H1 (cell line): ENCODE measurements around the gene CTXN1. TPM values are rescaled to one million over a fixed set of nuclear protein-coding genes. Genes with fewer than 3 reads are reported as not detected.

Experiments
- CTCF ChIA-PET: fragments of 300-600 bp; sonication (Branson Sonifier 250); formaldehyde crosslinking; loops from one replicate; lab custom pipeline; 2021; ENCODE audit not compliant: partially characterized antibody; lab: Charles Lee
- POLR2A ChIA-PET: fragments of 300-600 bp; sonication (Branson Sonifier 250); formaldehyde crosslinking; loops from one replicate; lab custom pipeline; 2021; ENCODE audit warnings: inconsistent platforms; ENCODE audit not compliant: partially characterized antibody; lab: Charles Lee
- DNase-seq, 2 experiments: peaks; one replicate each; pipeline versions ENCODE4 v3.0.0 to v3.0.0-alpha.2; 2010 to 2022; ENCODE audit warnings: low spot score in 2 of 2, low read depth in 1 of 2, mixed read lengths in 1 of 2
- FAIRE-seq: peaks from 2 replicates; lab custom pipeline; 2011; peaks lifted over from hg19 to GRCh38; lab: Jason Lieb, UNC
- H2AFZ ChIP-seq: 2 replicates; pipeline ENCODE4 v1.8.1; 2012; ENCODE audit warnings: low read length, inconsistent platforms
- H2AK5ac ChIP-seq: 2 replicates; pipeline ENCODE4 v1.6.1; 2013; ENCODE audit warnings: low read depth, low read length
- H2BK120ac ChIP-seq: replicated peaks from 2 replicates; pipeline ENCODE3; 2013; ENCODE audit warnings: low read depth, low read length, inconsistent platforms
- H2BK12ac ChIP-seq: 2 replicates; pipeline ENCODE4 v1.6.1; 2013; ENCODE audit warnings: low read depth, low read length
- H2BK15ac ChIP-seq: 2 replicates; pipeline ENCODE4 v1.6.1; 2013; ENCODE audit warnings: low read length
- H2BK20ac ChIP-seq: 2 replicates; pipeline ENCODE4 v1.6.1; 2013; ENCODE audit warnings: low read length
- H2BK5ac ChIP-seq: 2 replicates; pipeline ENCODE4 v1.6.1; 2013; ENCODE audit warnings: low read depth, low read length
- H3K14ac ChIP-seq: 2 replicates; pipeline ENCODE4 v1.6.1; 2013; ENCODE audit warnings: inconsistent platforms; ENCODE audit not compliant: insufficient read length
- H3K18ac ChIP-seq: 2 replicates; pipeline ENCODE4 v1.6.1; 2013; ENCODE audit warnings: low read length; ENCODE audit errors: extremely low read depth
- H3K23ac ChIP-seq: 2 replicates; pipeline ENCODE4 v1.6.1; 2013; ENCODE audit warnings: inconsistent platforms; ENCODE audit not compliant: insufficient read length
- H3K23me2 ChIP-seq: 2 replicates; pipeline ENCODE4 v1.6.1; 2013; ENCODE audit warnings: low read depth, low read length
- H3K27ac ChIP-seq: 2 replicates; pipeline ENCODE4 v1.6.1; 2011; ENCODE audit warnings: low read depth, low read length, inconsistent platforms
- H3K27me3 ChIP-seq, 4 experiments: replicated peaks in 1 of 4; 1 replicate in 1 of 4; 2 replicates in 3 of 4; pipeline versions ENCODE4 v1.6.1 to v1.8.1; 2011 to 2013; ENCODE audit warnings: low read length in 3 of 4, mild to moderate bottlenecking in 3 of 4, inconsistent platforms in 2 of 4, mixed read lengths in 2 of 4, moderate library complexity in 1 of 4; ENCODE audit not compliant: control insufficient read depth in 3 of 4, insufficient read depth in 3 of 4; ENCODE audit errors: extremely low read depth in 1 of 4
- H3K36me3 ChIP-seq, 4 experiments: 2 replicates each; pipeline versions ENCODE4 v1.6.1 to v1.8.1; 2011 to 2013; ENCODE audit warnings: mild to moderate bottlenecking in 4 of 4, low read length in 3 of 4, moderate library complexity in 2 of 4, control low read depth in 1 of 4, inconsistent platforms in 1 of 4; ENCODE audit not compliant: insufficient read depth in 4 of 4, control insufficient read depth in 2 of 4
- H3K4ac ChIP-seq: replicated peaks from 2 replicates; pipeline ENCODE3; 2013; ENCODE audit warnings: low read length, low read depth, mixed read lengths, inconsistent platforms; ENCODE audit not compliant: insufficient read length
- H3K4me1 ChIP-seq, 4 experiments: replicated peaks in 1 of 4; 1 replicate in 1 of 4; 2 replicates in 3 of 4; pipeline versions ENCODE4 v1.6.1 to v1.8.1; 2011 to 2013; ENCODE audit warnings: low read length in 3 of 4, inconsistent platforms in 2 of 4, mixed read lengths in 1 of 4; ENCODE audit not compliant: insufficient read depth in 4 of 4, control insufficient read depth in 3 of 4
- H3K4me2 ChIP-seq, 2 experiments: 2 replicates each; pipeline versions ENCODE4 v1.6.1 to v1.8.1; 2011 to 2013; ENCODE audit warnings: low read depth in 2 of 2, low read length in 2 of 2, control low read depth in 1 of 2, inconsistent platforms in 1 of 2, mild to moderate bottlenecking in 1 of 2; ENCODE audit not compliant: insufficient read depth in 1 of 2
- H3K4me3 ChIP-seq, 4 experiments: fragments of 200-600, 300-600 bp in 1 of 4; sonication (generic), shearing (Covaris generic), sonication (Bioruptor Twin) in 1 of 4; 2 replicates each; pipeline versions ENCODE4 v1.5.1 to v1.8.1; 2011 to 2016; ENCODE audit warnings: low read length in 4 of 4, low read depth in 3 of 4, control low read depth in 2 of 4, inconsistent platforms in 2 of 4, mild to moderate bottlenecking in 2 of 4, mixed read lengths in 1 of 4, moderate library complexity in 1 of 4; ENCODE audit not compliant: insufficient read depth in 2 of 4; ENCODE audit errors: extremely low read depth in 1 of 4
- H3K56ac ChIP-seq: replicated peaks from 2 replicates; pipeline ENCODE3; 2013; ENCODE audit warnings: low read depth, mild to moderate bottlenecking, mixed read lengths, low read length, inconsistent platforms; ENCODE audit not compliant: insufficient read length
- H3K79me1 ChIP-seq: 2 replicates; pipeline ENCODE4 v1.6.1; 2013; ENCODE audit warnings: low read depth, low read length, control low read depth
- H3K79me2 ChIP-seq, 2 experiments: 2 replicates each; pipeline versions ENCODE4 v1.6.1 to v1.8.1; 2012 to 2013; ENCODE audit warnings: low read length in 2 of 2, mild to moderate bottlenecking in 2 of 2, inconsistent platforms in 1 of 2; ENCODE audit not compliant: insufficient read depth in 2 of 2, control insufficient read depth in 1 of 2
- H3K9ac ChIP-seq, 4 experiments: replicated peaks in 1 of 4; 1 replicate in 1 of 4; 2 replicates in 3 of 4; pipeline versions ENCODE4 v1.6.1 to v1.8.1; 2011 to 2013; ENCODE audit warnings: low read depth in 3 of 4, low read length in 3 of 4, control low read depth in 2 of 4, mild to moderate bottlenecking in 2 of 4, moderate library complexity in 2 of 4, inconsistent platforms in 1 of 4; ENCODE audit errors: extremely low read depth in 1 of 4
- H3K9me3 ChIP-seq, 2 experiments: 2 replicates each; pipeline versions ENCODE4 v1.6.1 to v1.8.1; 2012 to 2013; ENCODE audit warnings: mild to moderate bottlenecking in 2 of 2, moderate library complexity in 2 of 2, control low read depth in 1 of 2, inconsistent platforms in 1 of 2, low read depth in 1 of 2, low read length in 1 of 2, mixed read lengths in 1 of 2; ENCODE audit not compliant: insufficient read depth in 2 of 2
- H4K20me1 ChIP-seq, 2 experiments: replicated peaks in 1 of 2; 2 replicates each; pipeline versions ENCODE3 to v1.8.1; 2011 to 2013; ENCODE audit warnings: inconsistent platforms in 2 of 2, low read length in 2 of 2, mild to moderate bottlenecking in 1 of 2; ENCODE audit not compliant: insufficient read depth in 2 of 2, control insufficient read depth in 1 of 2
- H4K5ac ChIP-seq: 2 replicates; pipeline ENCODE4 v1.6.1; 2013; ENCODE audit warnings: low read length, low read depth, mixed read lengths, inconsistent platforms; ENCODE audit not compliant: insufficient read length
- H4K8ac ChIP-seq: 2 replicates; pipeline ENCODE4 v1.8.0; 2013; ENCODE audit warnings: mild to moderate bottlenecking, moderate library complexity, low read length, inconsistent platforms; ENCODE audit not compliant: insufficient read depth; ENCODE audit errors: extremely low read depth
- H4K91ac ChIP-seq: replicated peaks from 2 replicates; pipeline ENCODE3; 2013; ENCODE audit warnings: low read length, mixed read lengths, inconsistent platforms; ENCODE audit not compliant: insufficient read length
- BRCA1 ChIP-seq: IDR thresholded peaks from 2 replicates; pipeline ENCODE4 v1.6.1; 2012; ENCODE audit warnings: low read depth, low read length, improper control_type of control experiment
- CBX5 ChIP-seq: fragments of 300-800, 300-1000 bp; sonication (generic); IDR thresholded peaks from 2 replicates; pipeline ENCODE4 v1.7.1; 2016; ENCODE audit warnings: antibody characterized with exemption, low read length, low read depth
- CHD1 ChIP-seq: IDR thresholded peaks from 2 replicates; pipeline ENCODE4 v1.6.1; 2012; ENCODE audit warnings: low read depth, low read length, improper control_type of control experiment
- EP300 ChIP-seq, 2 experiments: IDR thresholded peaks; 1 replicate in 1 of 2; 2 replicates in 1 of 2; pipeline ENCODE4 v1.6.1; 2011 to 2012; ENCODE audit warnings: low read depth in 2 of 2, low read length in 2 of 2, mild to moderate bottlenecking in 2 of 2, borderline replicate concordance in 1 of 2, inconsistent platforms in 1 of 2, moderate library complexity in 1 of 2
- HDAC6 ChIP-seq: IDR thresholded peaks from one replicate; pipeline ENCODE4 v1.7.1; 2012; ENCODE audit warnings: low read depth, mild to moderate bottlenecking, inconsistent platforms, low read length, moderate library complexity
- JUN ChIP-seq: IDR thresholded peaks from 2 replicates; pipeline ENCODE4 v1.6.1; 2011; ENCODE audit warnings: low read depth, mild to moderate bottlenecking, improper control_type of control experiment, low read length
- KDM5A ChIP-seq: fragments of 200-600 bp; IDR thresholded peaks from 2 replicates; pipeline ENCODE4 v1.7.1; 2012; ENCODE audit warnings: mild to moderate bottlenecking, low read length, inconsistent platforms, mixed read lengths
- SIRT6 ChIP-seq: IDR thresholded peaks from one replicate; pipeline ENCODE4 v1.7.1; 2012; ENCODE audit warnings: low read length, inconsistent platforms
- TAF7 ChIP-seq: optimal IDR thresholded peaks from 2 replicates; pipeline ENCODE3; 2011; ENCODE audit warnings: low read depth, mild to moderate bottlenecking, inconsistent platforms, low read length, moderate library complexity, borderline replicate concordance
- WGBS, 2 experiments: shearing (Covaris generic) in 1 of 2; methylation state at CpG; one replicate each; pipeline versions ENCODE4 v1.1.6 to v1.1.7; 2013 to 2015; ENCODE audit warnings: low lambda C conversion rate in 2 of 2, mixed read lengths in 2 of 2, inconsistent platforms in 1 of 2, low coverage in 1 of 2, missing lambda C conversion rate in 1 of 2; ENCODE audit not compliant: insufficient replicate concordance in 2 of 2, insufficient coverage in 1 of 2, insufficient read length in 1 of 2; ENCODE audit errors: extremely low coverage in 1 of 2, missing lambda C conversion rate in 1 of 2; 5-methylcytosine and 5-hydroxymethylcytosine counted together
- polyA plus RNA-seq, 7 experiments: library from polyadenylated mRNA; depleted of rRNA in 3 of 7; stranded (reverse) in 5 of 7; unstranded in 2 of 7; fragments of >200 nt in 5 of 7; fragments of 200-250 nt in 2 of 7; gene quantifications; 1 replicate in 5 of 7; 2 replicates in 1 of 7; 4 replicates in 1 of 7; pipeline versions ENCODE4 v1.2.1 to v1.2.3, GENCODE V29; 2011 to 2013; ENCODE audit warnings: missing spikeins in 2 of 7, mixed read lengths in 2 of 7
- total RNA-seq: library from RNA; stranded (reverse); fragmentation: NEBNext Ultra II Directional; extraction: Animal tissue kit (Norgen Biotek cat#: 25700); gene quantifications from 2 replicates; pipeline ENCODE4 v1.2.1, GENCODE V29; 2021
- TF ChIP-seq, protein P1 (sequence below): IDR thresholded peaks from 2 replicates; pipeline ENCODE4 v1.6.1; 2011; ENCODE audit warnings: low read length, improper control_type of control experiment

Gene CTXN1
- total and polyA plus RNA-seq, 2 of the 8 experiments (the other 6 are each of a cell fraction or from before 2014, with no cell fraction given) = 16.4 to 58.0 TPM

- FAIRE-seq (no peak), DNase-seq (no peak)
- Histone ChIP-seq H3K9ac (no peak overlapping the region), H3K9me3 (no peaks in the 10 kb centered on the region), H2AK5ac (no peak overlapping the region), H4K20me1 (peaks cover 8 to 19% of the 10 kb centered on the region in 2 experiments), H3K27me3 (no peaks in the 10 kb centered on the region), H4K91ac (no peak overlapping the region), H2BK20ac (no peak overlapping the region), H3K4me3 (no peak overlapping the region), H3K23me2 (no peaks in the 10 kb centered on the region; the same call in 1 of the 2 replicates), H3K4me2 (no peak overlapping the region), H3K27ac (no peak overlapping the region), H3K14ac (no peak overlapping the region), H4K5ac (no peak overlapping the region), H3K18ac (no peak overlapping the region), H2BK12ac (no peak overlapping the region), H2BK120ac (no peak overlapping the region), H3K23ac (no peak overlapping the region), H3K4ac (no peak overlapping the region), H2BK15ac (no peak overlapping the region), H3K4me1 (peaks cover 0 to 1% (median 0%) of the 10 kb centered on the region in 4 experiments; a peak in 1 of 7 replicates), H4K8ac (peak overlapping the region; percentile 51), H3K36me3 (peaks cover 25 to 59% (median 47%) of the 10 kb centered on the region in 4 experiments), H3K79me2 (no peaks in the 10 kb centered on the region), H2AFZ (no peak overlapping the region), H2BK5ac (no peak overlapping the region), H3K79me1 (no peaks in the 10 kb centered on the region), H3K56ac (no peak overlapping the region)
- 91% methylated on average over 18 of the region's 36 CpGs; no CpG with 5 or more reads in 1 of the 2 experiments for WGBS, 2 experiments
- ChIA-PET CTCF (interaction anchor here (0.5 to 4.1 kb wide), 4 partner anchors 12 to 237 kb away, joined by 3 to 28 read pairs (median 8); partner anchors contain the start of genes SNAPC2 and TIMM44), POLR2A (interaction anchor here (0.7 to 10.4 kb wide), 6 partner anchors 10 to 190 kb away, joined by 3 to 205 read pairs (median 4); partner anchors contain the start of genes SNAPC2 and TIMM44)
- TF ChIP-seq, protein P1, sequence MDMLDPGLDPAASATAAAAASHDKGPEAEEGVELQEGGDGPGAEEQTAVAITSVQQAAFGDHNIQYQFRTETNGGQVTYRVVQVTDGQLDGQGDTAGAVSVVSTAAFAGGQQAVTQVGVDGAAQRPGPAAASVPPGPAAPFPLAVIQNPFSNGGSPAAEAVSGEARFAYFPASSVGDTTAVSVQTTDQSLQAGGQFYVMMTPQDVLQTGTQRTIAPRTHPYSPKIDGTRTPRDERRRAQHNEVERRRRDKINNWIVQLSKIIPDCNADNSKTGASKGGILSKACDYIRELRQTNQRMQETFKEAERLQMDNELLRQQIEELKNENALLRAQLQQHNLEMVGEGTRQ = no peak
- no peak for TF ChIP-seq EP300 (IDR thresholded peaks at IDR 0.05; ENCODE audit: borderline replicate concordance in 1 of 2, low read depth in 2 of 2, low read length in 2 of 2)
- TF ChIP-seq SIRT6 = no peak
- TF ChIP-seq KDM5A = no peak
- no peak for TF ChIP-seq HDAC6
- no peak for TF ChIP-seq CBX5
- no peak for TF ChIP-seq TAF7
- TF ChIP-seq CHD1 = no peak
- no peak for TF ChIP-seq JUN
- no peak for TF ChIP-seq BRCA1
- TF ChIP-seq, all 59 proteins: peak for 0
These were observed 5.5 kb upstream of the CTXN1 start for GRCh38 chr19:7931221-7932061.
